ENCODE measurements around the gene ERBIN.
"Not testable (repeated sequence)": the region's sequence is repeated elsewhere in the genome, so short reads cannot be mapped to it uniquely, and the experiment has no call there.

The ERBIN gene

GRCh38 chr5:65955746-65956145, 29.4 kb downstream of the ERBIN start:
- DNase-seq (ENCODE audit: extremely low read depth in 1 of 2, low read depth in 1 of 2) = no peak

GRCh38 chr5:65957703-65958102, 31.3 kb downstream of the ERBIN start:
- DNase-seq (ENCODE audit: extremely low read depth in 1 of 2, low read depth in 1 of 2) = not testable (repeated sequence)

DNA sequence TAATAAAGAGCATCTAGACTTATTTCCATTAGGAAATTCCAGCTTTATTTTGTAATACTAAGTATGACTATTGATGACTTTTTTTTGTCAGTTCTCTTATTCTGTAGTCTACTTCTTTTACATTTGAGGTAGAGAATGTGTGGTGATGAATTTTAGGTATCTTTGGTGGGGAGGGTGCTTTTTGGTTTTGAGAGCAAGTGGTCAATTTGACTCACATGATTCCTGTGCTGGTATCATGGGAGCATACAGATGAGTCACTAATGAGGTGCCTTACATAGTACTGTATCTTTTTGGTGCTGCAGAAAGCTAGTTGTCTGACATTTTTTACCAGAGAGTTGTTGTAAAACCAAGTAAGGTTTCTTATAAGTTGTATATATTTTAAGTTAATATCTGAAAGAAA, 35.3 kb downstream of the ERBIN start:
- DNase-seq (ENCODE audit: extremely low read depth in 1 of 2, low read depth in 1 of 2) = no peak

DNA sequence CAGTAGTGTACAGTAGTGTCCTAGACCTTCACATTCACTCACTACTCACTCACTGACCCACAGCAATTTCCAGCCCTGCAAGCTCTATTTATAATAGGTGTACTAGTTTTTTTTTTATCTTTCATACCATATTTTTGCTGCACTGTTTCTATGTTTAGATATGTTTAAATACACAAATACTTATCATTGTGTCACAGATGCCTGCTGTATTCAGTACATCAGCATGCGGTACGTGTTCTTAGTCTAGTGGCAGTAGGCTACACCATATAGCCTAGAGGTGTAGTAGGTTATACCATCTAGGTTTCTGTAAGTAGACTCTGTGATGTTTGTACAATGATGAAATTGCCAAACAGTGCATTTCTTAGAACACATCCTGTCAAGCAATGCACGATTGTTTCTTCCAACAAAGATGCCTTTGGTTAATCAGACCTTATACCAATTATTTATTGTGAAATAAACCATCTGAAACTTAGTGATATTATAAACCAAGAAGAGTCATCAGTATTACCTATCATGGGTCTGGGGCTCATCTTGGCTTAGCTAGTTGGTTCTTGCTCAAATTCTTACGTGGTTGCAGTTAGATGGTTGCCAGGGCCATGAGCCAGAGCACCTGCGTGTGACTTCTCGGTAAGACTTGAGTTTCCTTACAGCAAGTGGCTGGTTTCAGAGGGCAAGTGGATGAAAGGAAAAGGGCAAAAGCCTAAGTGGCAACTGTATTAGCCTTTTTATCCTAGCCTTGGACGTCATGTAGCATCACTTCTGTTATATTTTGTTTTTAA, 41.1 kb downstream of the ERBIN start:
- no peak for DNase-seq (ENCODE audit: extremely low read depth in 1 of 2, low read depth in 1 of 2)

GRCh38 chr5:65969539-65970393, 43.4 kb downstream of the ERBIN start:
- DNase-seq (ENCODE audit: extremely low read depth in 1 of 2, low read depth in 1 of 2) = no peak

- no peak for DNase-seq (ENCODE audit: extremely low read depth in 1 of 2, low read depth in 1 of 2)
These were observed 44.3 kb downstream of the ERBIN start for GRCh38 chr5:65970481-65971367.

DNA sequence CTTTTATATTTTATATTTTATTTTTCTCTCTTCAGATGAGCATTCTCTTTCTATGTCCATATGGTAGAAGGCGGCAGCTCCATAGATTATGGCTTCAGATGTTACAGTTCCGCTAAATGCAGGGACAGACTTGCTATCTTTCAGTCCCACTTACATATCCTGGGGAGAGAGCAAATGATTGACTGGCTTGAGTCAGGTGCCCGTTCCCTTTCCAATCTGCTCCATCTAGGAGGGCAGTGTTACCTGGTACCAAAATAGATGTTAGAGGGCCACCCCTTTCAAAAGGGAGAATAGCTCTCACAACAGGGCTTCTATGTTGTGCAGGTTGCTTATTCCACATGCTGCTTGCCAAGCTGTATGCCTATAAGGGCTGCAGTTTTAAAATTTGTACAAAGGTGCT, 45.3 kb downstream of the ERBIN start:
- no peak for DNase-seq (ENCODE audit: extremely low read depth in 1 of 2, low read depth in 1 of 2)

- not testable (repeated sequence) for DNase-seq (ENCODE audit: extremely low read depth in 1 of 2, low read depth in 1 of 2)
These were observed 46.5 kb downstream of the ERBIN start for GRCh38 chr5:65972896-65973295.

GRCh38 chr5:65978251-65978650, 51.9 kb downstream of the ERBIN start:
- no peak for DNase-seq (ENCODE audit: extremely low read depth in 1 of 2, low read depth in 1 of 2)

DNA sequence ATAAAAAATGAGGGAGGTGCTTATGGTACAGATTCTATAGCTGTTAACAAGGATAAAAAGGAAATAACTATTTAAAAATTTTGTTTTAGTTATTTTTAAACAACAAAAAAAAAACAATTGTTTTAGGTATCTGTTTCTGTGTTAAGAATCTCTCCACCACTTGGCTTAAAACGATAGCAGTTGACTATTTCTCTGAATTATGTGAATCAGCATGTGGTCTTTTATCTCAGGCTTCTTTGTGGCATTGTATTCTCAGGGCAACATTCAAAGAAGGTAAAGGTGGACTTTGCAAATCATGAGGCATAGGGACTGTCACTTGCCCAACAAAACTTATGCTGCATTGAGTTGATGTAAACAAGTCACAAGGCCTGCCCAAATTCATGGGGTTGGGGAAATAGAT, 55.2 kb downstream of the ERBIN start:
- DNase-seq (ENCODE audit: extremely low read depth in 1 of 2, low read depth in 1 of 2) = no peak

DNA sequence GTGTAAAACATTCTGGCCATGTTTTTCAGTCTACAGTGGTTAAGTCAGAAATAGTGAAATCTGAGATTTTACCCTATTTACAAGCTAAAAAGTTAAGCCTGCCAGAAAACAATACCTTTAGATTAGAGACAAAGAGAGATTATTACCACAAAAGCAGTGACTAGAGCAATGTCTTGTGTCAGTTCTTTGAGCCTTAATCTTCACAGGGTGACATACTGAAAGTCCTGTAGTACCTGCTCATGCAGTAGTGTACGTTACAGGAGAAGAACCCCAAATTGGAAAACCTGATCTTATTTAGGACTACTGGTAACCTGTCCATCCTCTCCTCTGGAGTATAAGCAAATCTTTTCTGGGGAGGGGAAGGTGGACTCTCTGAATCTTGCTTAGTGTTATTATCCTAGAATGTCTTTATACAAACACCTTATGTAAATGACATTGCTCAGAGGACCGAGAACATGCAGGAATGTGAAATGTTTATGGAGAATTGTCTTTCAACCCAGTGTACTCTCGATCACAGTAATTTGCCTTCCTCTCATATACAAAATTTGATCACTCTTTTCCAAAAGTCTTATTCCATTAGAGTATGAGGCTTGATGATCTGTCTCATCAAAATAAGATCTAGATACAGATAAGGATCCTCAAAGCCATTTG, 55.7 kb downstream of the ERBIN start:
- no peak for DNase-seq (ENCODE audit: extremely low read depth in 1 of 2, low read depth in 1 of 2)

DNA sequence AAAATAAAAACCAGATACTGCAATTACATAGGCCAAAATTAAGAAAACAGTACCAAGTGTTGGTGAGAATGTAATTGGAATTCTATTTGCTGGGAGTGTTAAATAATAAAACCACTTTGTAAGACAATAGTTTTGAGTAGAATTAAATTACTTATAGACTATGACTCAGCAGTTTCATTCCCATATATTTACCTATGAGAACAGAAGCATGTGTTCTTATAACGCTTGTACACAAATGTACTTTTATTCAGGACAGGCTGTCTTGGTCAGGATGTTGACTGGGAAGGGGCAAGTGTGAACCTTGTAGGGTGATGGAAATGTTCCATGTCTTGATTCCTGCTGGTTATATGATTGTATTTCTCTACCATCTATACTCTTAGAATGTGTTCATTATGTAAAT, 56.3 kb downstream of the ERBIN start:
- no peak for DNase-seq (ENCODE audit: extremely low read depth in 1 of 2, low read depth in 1 of 2)

DNA sequence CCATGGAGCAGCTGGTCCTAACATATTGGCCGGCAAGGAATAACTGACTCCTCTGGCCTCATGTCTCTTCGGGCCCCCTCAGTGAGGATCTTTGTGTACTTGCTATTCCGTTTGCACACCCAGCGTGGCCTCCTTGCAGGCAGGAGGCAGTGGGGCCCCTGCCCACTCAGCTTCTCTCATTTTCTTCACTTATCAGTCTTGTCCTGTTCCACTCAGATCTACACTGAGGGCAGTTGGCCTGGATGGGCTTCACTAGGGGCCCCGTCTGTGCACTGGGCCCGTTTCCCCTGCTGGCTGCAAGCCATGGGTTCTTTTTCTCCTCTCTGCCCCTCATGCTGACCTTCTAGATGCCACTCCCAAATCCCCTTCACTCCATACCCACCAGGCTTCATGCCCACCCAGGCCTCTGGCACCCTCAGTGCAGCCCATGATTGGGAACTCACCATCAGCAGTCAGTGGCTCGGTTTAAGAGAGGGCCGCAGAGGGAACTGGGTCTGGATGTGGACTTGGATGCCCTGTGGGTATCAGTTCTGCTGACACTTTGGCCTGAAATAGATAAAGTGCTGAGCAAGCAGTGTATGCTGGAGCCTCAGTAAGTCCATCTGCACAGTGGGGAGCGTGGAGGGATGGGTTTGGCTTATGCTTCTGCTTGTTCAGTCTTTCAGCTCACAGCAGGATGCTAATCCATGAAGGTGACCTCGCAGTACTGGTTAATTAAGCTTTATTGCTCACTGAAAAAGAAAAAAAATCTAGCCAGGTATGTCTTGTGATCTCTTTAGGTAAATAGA, 57.9 kb downstream of the ERBIN start:
- DNase-seq (ENCODE audit: extremely low read depth in 1 of 2, low read depth in 1 of 2) = no peak

DNA sequence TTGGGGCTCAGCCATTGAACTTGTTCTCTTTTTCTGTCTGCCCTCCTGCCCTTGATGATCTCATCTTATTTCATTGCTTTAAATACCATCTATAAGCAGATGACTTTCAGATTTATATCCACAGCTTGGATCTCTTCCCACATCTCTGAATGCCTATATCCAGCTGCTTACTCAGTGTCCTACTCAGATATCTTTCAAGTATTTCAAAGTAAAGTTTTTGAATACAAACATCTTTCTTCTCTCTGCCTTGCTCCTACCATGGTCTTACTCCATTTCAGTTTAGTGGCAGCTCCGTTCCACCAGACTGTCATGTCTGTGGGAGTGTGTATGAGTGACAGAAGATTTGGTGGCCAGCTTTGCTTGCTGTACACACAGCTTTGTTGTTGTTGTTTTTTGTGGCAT, 59.7 kb downstream of the ERBIN start:
- DNase-seq (ENCODE audit: extremely low read depth in 1 of 2, low read depth in 1 of 2) = no peak

GRCh38 chr5:65986796-65987195, 60.4 kb downstream of the ERBIN start:
- DNase-seq (ENCODE audit: extremely low read depth in 1 of 2, low read depth in 1 of 2) = no peak

DNA sequence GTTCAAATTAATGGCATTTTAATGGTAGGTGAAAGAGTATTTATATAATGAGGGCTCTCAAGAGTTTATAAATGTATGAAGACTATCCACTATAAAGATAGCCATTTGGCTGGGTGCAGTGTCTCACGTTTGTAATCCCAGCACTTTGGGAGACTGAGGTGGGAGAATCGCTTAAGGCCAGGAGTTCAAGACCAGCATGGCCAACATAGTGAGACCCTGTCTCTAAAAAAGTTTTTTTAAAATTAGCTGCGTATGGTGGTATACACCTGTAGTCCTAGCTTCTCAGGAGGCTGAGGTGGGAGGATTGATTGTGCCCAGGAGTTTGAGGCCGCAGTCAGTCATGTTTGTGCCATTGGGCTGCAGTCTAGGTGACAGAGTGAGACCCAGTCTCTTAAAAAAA, 61.6 kb downstream of the ERBIN start:
- no peak for DNase-seq (ENCODE audit: extremely low read depth in 1 of 2, low read depth in 1 of 2)

DNA sequence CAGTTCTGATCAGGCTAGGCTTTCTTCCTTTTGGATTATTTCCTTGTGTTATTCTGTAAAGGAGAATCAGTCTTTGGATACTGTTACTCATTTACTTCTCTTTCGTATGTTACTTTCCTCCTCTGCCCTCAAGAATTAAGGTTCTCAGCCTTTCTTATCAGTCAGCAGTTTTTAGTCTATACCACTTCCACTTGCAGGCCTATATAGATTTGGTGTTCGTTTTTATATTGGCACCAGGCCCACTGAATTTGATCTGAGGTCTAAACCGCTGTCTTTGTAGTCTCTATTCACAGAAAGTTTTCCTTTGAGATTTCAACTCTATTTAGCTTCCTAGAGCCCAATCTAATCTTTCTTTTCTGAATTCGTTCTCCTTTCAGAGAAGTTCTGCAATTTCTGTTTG, 62.8 kb downstream of the ERBIN start:
- DNase-seq (ENCODE audit: extremely low read depth in 1 of 2, low read depth in 1 of 2) = no peak

DNA sequence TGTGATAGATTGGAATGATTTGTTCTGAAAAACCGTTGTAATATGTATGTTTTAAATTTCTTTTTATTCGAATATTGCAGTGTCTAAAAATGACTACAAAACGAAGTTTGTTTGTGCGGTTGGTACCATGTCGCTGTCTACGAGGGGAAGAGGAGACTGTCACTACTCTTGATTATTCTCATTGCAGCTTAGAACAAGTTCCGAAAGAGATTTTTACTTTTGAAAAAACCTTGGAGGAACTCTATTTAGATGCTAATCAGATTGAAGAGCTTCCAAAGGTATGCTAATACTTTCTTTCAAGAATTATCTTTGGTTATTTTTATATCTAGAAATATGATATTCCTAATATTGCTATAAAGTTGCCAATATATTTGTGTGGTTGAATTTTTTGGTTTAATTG, 66.3 kb downstream of the ERBIN start:
- DNase-seq (ENCODE audit: extremely low read depth in 1 of 2, low read depth in 1 of 2) = no peak

DNA sequence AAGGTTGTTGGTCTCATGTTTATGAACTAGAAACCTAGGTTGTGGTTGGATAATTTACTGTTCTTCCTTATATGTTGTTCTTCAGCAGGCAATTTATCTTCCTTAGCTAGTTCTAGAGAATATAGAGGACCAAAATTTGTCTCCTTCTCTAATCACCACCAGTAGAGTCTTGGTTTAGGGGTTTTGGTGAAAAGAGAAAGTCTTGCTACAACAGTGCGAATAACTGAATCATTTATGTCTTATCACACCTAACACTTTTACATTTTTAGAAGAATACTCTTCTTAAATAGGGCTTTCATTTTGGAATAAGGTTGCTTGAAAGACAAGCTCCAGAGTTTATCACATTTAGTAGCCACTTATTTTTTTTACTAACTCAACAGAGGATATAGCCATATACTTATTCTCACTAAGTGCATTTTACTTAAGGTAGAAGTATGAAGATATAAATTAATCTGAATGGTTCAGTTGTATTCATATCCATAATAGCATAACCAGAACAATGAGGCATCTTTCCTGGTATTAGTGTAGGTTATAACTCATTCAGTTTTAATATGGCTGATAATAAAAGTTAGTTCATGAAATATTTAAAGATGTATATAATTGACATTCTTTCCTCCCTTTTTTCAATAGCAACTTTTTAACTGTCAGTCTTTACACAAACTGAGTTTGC, 67.9 kb downstream of the ERBIN start:
- DNase-seq (ENCODE audit: extremely low read depth in 1 of 2, low read depth in 1 of 2) = no peak
